ENCODE measurements around the gene ESX1. TPM values are rescaled to one million over a fixed set of nuclear protein-coding genes. Genes with fewer than 3 reads are reported as not detected.

ESX1 gene
- total and polyA plus RNA-seq, 8 donors: not detected

DNA sequence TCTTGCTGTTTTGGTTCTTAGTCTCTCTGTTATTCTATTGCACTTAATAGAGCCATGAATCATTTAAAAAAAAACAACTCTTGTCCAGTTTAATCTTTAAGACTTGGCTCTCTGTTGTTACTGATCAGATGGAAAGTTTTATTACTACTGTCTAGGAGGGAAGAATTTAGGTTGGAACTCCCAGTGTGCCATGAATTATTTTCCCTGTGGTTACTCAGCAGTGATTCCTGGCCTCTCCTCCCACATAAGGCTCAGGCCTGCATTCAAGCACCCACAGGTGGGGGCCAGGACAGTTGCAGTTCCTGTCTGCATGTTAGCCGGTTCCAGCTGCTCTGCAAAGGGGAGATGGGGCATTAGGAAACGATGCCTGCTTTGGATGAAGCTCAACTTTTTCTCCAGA, 29.8 kb upstream of the ESX1 start:
- Histone ChIP-seq H3K4me3 (no peak overlapping the region), H3K27me3 (peaks cover 0 to 12% of the 10 kb centered on the region in 2 donors)
- TF ChIP-seq CTCF (IDR thresholded peaks at IDR 0.05): no peak

DNA sequence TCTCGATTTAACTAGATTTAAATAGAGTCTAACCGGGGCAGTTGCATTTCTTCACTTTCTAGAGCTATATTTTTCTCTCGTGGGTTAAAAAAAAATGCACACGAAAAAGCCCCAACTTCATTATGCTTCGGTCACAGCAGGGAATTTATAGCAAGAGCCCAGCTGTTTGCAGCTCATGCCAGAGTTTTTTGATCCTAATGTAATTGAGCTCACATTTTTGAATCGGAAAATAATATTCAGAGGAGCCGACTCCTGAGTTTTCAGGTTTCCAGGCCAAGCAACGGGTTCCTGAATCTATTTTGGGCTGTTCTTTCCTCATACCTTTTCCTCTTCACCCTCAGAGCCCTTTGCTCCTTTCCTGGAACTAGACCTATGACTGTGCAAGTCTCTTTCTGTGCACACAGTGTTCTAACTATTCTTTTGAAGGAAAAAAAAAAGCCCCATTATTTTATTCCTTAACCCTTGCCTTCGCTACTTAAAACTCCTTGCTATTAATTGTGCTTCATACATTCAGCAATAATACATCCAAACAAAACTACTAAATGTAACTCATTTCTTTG, 27.5 kb upstream of the ESX1 start:
- Histone ChIP-seq H3K9me3 (no peaks in the 10 kb centered on the region), H3K27ac (no peak overlapping the region), H3K4me3 (no peak overlapping the region), H3K36me3 (no peaks in the 10 kb centered on the region), H3K4me1 (no peaks in the 10 kb centered on the region), H3K27me3 (peaks cover 0 to 9% of the 10 kb centered on the region in 2 donors)
- no peak for TF ChIP-seq CTCF (IDR thresholded peaks at IDR 0.05)
- intact Hi-C loops (cut with DNase I): no loop called here
- DNase-seq (no peak), ATAC-seq (no peak)

More for the DNA sequence above, 29.8 kb upstream of the ESX1 start:
- Histone ChIP-seq H3K4me1 (no peaks in the 10 kb centered on the region), H3K36me3 (no peaks in the 10 kb centered on the region), H3K9me3 (no peaks in the 10 kb centered on the region), H3K27ac (no peak overlapping the region)
- intact Hi-C loops (cut with DNase I): no loop called here
- no peak for DNase-seq
- ATAC-seq: no peak

GRCh38 chrX:104281564-104281963, 26.8 kb upstream of the ESX1 start:
- H3K4me1 ChIP-seq: no peaks in the 10 kb centered on the region
- H3K4me3 ChIP-seq: no peak overlapping the region
- ATAC-seq: no peak
- TF ChIP-seq CTCF (IDR thresholded peaks at IDR 0.05): no peak
- DNase-seq: no peak
- no peaks in the 10 kb centered on the region for H3K36me3 ChIP-seq
- intact Hi-C loops (cut with DNase I): no loop called here
- H3K27ac ChIP-seq: no peak overlapping the region
- no peaks in the 10 kb centered on the region for H3K9me3 ChIP-seq
- peaks cover 0 to 2% of the 10 kb centered on the region in 2 donors for H3K27me3 ChIP-seq

DNA sequence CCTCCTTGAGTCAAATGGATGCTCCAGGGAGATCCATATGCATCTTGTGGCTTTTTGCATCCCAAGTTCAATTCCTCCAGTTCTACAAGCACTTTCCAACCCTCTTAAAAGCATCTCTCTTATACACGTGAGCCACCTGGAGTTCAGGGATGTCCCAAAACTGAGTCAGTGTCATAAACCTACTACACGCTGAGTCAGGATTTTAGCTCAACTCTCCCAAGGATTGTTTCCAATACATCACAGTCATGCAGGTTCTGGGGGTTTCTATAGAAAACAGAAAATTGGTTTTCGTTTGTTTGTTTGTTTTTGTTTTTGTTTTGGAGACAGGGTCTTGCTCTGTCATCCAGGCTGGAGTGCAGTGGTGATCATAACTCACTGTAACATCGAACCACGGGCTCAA, 25.9 kb upstream of the ESX1 start:
- H3K27me3 ChIP-seq: no peaks in the 10 kb centered on the region
- intact Hi-C loops (cut with DNase I): no loop called here
- no peak for ATAC-seq

More for the DNA sequence above, 25.9 kb upstream of the ESX1 start:
- Histone ChIP-seq H3K4me3 (no peak overlapping the region), H3K27ac (no peak overlapping the region), H3K4me1 (no peaks in the 10 kb centered on the region), H3K9me3 (no peaks in the 10 kb centered on the region), H3K36me3 (no peaks in the 10 kb centered on the region)
- no peak for TF ChIP-seq CTCF (IDR thresholded peaks at IDR 0.05)
- DNase-seq: no peak
